BLaER1 treated with 17β-estradiol and CSF1 and Interleukin-3, amounts not matched to agents 10 nM and 100 nM (cell line): ENCODE measurements around the gene OGFR.

Source experiments
- H3K27ac ChIP-seq, 11 experiments: shearing (Covaris generic); formaldehyde crosslinking; 2 replicates each; pipeline ENCODE4 v1.8.1; 2022
- H3K27me3 ChIP-seq, 11 experiments: shearing (Covaris generic); formaldehyde crosslinking; 2 replicates each; pipeline ENCODE4 v1.8.1; 2022
- H3K36me3 ChIP-seq, 11 experiments: shearing (Covaris generic); formaldehyde crosslinking; 2 replicates each; pipeline ENCODE4 v1.8.1; 2022
- H3K4me1 ChIP-seq, 10 experiments: shearing (Covaris generic); formaldehyde crosslinking; 2 replicates each; pipeline ENCODE4 v1.8.1; 2022
- H3K4me2 ChIP-seq, 11 experiments: shearing (Covaris generic); formaldehyde crosslinking; 2 replicates each; pipeline ENCODE4 v1.8.1; 2022
- H3K4me3 ChIP-seq, 10 experiments: shearing (Covaris generic); formaldehyde crosslinking; 2 replicates each; pipeline ENCODE4 v1.8.1; 2022
- H3K9ac ChIP-seq, 11 experiments: shearing (Covaris generic); formaldehyde crosslinking; 2 replicates each; pipeline ENCODE4 v1.8.1; 2022
- H3K9me3 ChIP-seq, 11 experiments: shearing (Covaris generic); formaldehyde crosslinking; replicated peaks in 1 of 11; 2 replicates each; pipeline ENCODE4 v1.8.1; 2022
- H4K20me1 ChIP-seq, 11 experiments: shearing (Covaris generic); formaldehyde crosslinking; 2 replicates each; pipeline ENCODE4 v1.8.1; 2022
- Cebpa-rat ChIP-seq, 11 experiments: shearing (Covaris generic); IDR thresholded peaks; 2 replicates each; pipeline ENCODE4 v1.8.1; 2022

The OGFR gene

DNA sequence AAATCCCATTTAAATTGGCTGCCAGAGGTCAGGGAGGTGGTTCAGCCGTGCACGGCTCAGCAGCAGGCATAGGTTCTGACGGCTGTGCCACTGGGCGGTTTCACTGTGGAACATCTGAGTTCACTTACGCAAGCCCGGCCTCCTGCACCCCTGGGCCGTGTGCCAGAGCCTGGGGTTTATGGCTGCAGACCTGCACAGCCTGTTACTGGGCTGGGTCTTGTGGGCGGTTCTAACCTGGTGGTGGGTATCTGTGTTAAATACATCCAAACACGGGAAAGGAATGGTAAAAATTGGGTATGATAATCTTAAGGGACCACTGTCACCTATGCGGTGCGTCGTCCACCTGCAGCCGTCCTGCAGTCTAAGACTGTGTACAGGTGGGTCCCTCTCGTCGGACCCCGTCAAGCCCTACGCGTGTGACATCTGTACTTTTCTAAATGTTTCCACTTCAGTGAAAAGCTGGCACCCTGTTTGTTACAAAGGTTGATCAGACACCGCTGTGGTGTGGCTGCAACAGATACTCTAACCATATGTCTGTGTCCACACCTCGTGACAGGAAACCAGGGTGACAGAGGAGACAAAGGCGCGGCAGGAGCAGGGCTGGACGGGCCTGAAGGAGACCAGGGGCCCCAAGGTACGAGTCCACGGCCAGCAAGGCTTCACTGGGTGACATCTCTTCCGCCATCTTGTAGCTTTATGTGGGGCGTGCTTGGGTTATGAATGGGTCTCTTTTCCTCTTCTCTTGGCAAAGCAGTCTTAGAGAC, 33.7 kb downstream of the OGFR start:
- TF ChIP-seq Cebpa-rat (IDR thresholded peaks at IDR 0.05), result peak in 2 of 11 experiments; percentile 29 to 42; a peak in 2 of 22 replicates
- peaks cover 27 to 61% (median 54%) of the 10 kb centered on the region in 10 experiments for H3K4me1 ChIP-seq
- no peak overlapping the region for H3K9ac ChIP-seq
- no peak overlapping the region for H3K4me3 ChIP-seq
- peaks cover 0 to 32% (median 10%) of the 10 kb centered on the region in 11 experiments; a peak in 9 of 22 replicates for H3K36me3 ChIP-seq
- H3K27ac ChIP-seq, result peak overlapping the region in 5 of 11 experiments; percentile 16 to 24 (median 23); a peak in 6 of 22 replicates
- no peaks in the 10 kb centered on the region for H4K20me1 ChIP-seq
- peak overlapping the region; percentile 28 to 99 (median 68) for H3K4me2 ChIP-seq
- H3K27me3 ChIP-seq, result 0 out of 22 replicates have a peak, but pooled peaks cover 0 to 4% (median 0%) of the 10 kb centered on the region in 11 experiments
- H3K9me3 ChIP-seq, result peaks cover 0 to 9% (median 0%) of the 10 kb centered on the region in 11 experiments; a peak in 1 of 22 replicates

DNA sequence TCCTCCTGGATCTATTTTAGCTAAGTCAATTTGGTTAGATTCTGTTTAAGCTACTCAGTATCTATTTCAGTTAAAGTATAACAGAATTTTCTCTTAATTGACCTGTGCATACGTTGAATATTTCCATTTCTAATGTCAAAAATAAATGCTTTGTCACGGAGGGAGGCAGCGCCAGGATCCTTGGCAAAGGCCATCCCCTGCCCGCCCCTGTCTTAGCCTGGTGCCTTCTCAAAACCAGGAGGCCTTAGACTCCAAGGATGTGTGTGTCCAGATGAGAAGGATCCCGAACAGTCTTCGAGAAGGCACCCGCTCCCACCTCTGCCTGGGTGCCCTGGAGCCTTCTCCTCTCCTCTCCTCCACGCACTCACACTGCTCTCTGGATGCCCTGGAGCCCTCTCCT, 34.6 kb downstream of the OGFR start:
- TF ChIP-seq Cebpa-rat (IDR thresholded peaks at IDR 0.05), result no peak
- H3K4me1 ChIP-seq, result peaks cover 27 to 52% (median 44%) of the 10 kb centered on the region in 10 experiments
- H3K9ac ChIP-seq, result no peak overlapping the region
- no peak overlapping the region for H3K4me2 ChIP-seq
- H4K20me1 ChIP-seq, result no peaks in the 10 kb centered on the region
- peaks cover 0 to 42% (median 17%) of the 10 kb centered on the region in 11 experiments; a peak in 15 of 22 replicates for H3K36me3 ChIP-seq
- no peak overlapping the region for H3K4me3 ChIP-seq
- no peak overlapping the region for H3K27ac ChIP-seq
- H3K27me3 ChIP-seq, result 0 out of 22 replicates have a peak, but pooled peaks cover 0 to 4% (median 0%) of the 10 kb centered on the region in 11 experiments
- peaks cover 0 to 9% (median 0%) of the 10 kb centered on the region in 11 experiments; a peak in 1 of 22 replicates for H3K9me3 ChIP-seq

DNA sequence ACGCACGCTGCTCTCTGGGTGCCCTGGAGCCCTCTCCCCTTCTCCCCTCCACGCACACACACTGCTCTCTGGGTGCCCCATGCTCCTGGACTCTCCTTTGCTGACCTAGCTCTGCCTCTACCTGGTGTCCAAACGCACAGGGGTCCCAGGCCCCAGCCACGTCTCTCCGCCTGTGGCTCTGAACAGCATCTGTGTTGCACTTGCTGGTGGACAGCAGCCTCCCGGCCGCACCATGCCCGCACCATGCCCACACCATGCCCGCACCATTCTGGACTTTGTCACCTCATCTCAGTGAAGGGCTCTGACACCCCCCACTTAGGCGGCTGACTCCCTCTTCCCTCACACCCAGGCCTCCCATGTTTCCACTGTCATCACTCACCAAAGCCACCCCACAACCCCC, 35.2 kb downstream of the OGFR start:
- Histone ChIP-seq H3K36me3 (peaks cover 0 to 47% (median 21%) of the 10 kb centered on the region in 11 experiments; a peak in 18 of 22 replicates), H3K27ac (0 out of 22 replicates have a peak overlapping the region, but pooled peaks of 1 of the 11 experiments have one; percentile 3), H4K20me1 (no peaks in the 10 kb centered on the region), H3K9me3 (peaks cover 0 to 9% (median 0%) of the 10 kb centered on the region in 11 experiments; a peak in 1 of 22 replicates), H3K4me3 (no peak overlapping the region), H3K4me1 (peaks cover 27 to 46% (median 39%) of the 10 kb centered on the region in 10 experiments), H3K4me2 (no peak overlapping the region), H3K9ac (no peak overlapping the region), H3K27me3 (0 out of 22 replicates have a peak, but pooled peaks cover 0 to 4% (median 0%) of the 10 kb centered on the region in 11 experiments)
- TF ChIP-seq Cebpa-rat (IDR thresholded peaks at IDR 0.05), result no peak

DNA sequence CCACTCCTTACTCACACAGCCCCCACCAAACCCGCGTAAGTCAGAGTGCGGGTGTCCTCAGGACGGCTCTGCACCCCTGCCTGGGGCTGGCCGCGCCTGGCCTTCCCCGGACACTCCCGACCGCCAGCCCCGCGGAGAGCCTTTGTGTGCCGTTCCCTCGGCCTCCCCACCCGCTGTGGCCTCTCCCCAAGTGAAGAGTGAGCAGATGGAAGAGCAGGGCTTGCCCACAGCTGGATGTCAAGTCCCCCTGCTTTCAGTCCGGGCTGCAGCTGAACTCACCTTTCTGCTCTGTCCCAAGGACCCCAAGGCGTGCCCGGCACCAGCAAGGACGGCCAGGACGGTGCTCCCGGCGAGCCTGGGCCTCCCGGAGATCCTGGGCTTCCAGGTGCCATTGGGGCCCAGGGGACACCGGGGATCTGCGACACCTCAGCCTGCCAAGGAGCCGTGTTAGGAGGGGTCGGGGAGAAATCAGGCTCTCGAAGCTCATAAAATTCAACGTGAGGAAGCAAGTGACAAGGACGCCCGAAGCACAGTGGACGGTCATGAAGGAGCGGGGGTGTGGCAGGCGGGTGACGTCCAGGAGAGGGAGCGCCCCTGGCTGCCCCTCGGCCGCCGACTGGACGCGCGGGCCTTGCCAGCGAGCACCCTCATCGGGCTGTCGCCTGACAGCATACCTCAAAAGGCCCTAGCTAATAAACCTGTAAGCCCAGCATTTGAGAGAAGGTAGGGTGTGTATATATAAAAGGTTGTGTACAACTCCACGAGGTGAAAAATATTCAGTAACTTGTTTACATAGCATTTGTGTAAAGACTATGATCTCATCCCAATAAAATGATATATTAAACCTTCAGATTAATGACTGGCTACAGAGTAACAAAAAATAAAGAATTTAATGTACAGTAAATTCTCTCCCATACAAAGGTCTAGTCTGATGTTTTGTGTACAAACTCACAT, 35.9 kb downstream of the OGFR start:
- 0 out of 22 replicates have a peak, but pooled peaks cover 0 to 4% (median 0%) of the 10 kb centered on the region in 11 experiments for H3K27me3 ChIP-seq
- peaks cover 27 to 44% (median 35%) of the 10 kb centered on the region in 10 experiments for H3K4me1 ChIP-seq
- H3K27ac ChIP-seq, result peak overlapping the region in 1 of 11 experiments; percentile 3; a peak in 1 of 22 replicates
- H3K4me2 ChIP-seq, result no peak overlapping the region
- no peaks in the 10 kb centered on the region; a peak in 1 of 22 replicates for H4K20me1 ChIP-seq
- no peak for TF ChIP-seq Cebpa-rat (IDR thresholded peaks at IDR 0.05)
- no peak overlapping the region for H3K4me3 ChIP-seq
- peaks cover 4 to 54% (median 28%) of the 10 kb centered on the region in 11 experiments; a peak in 20 of 22 replicates for H3K36me3 ChIP-seq
- no peak overlapping the region for H3K9ac ChIP-seq
- H3K9me3 ChIP-seq, result peaks cover 0 to 9% (median 0%) of the 10 kb centered on the region in 11 experiments; a peak in 1 of 22 replicates

- Histone ChIP-seq H3K27ac (no peak overlapping the region), H3K27me3 (no peaks in the 10 kb centered on the region), H4K20me1 (peaks cover 0 to 8% (median 0%) of the 10 kb centered on the region in 11 experiments; a peak in 4 of 22 replicates), H3K9me3 (peaks cover 0 to 7% (median 0%) of the 10 kb centered on the region in 11 experiments; a peak in 1 of 22 replicates), H3K4me2 (no peak overlapping the region), H3K4me1 (peaks cover 25 to 44% (median 35%) of the 10 kb centered on the region in 10 experiments), H3K4me3 (no peak overlapping the region), H3K36me3 (peaks cover 7 to 60% (median 35%) of the 10 kb centered on the region in 11 experiments; a peak in 20 of 22 replicates), H3K9ac (no peak overlapping the region)
- no peak for TF ChIP-seq Cebpa-rat (IDR thresholded peaks at IDR 0.05)
Measured at GRCh38 chr20:62841705-62842212, 37.1 kb downstream of the OGFR start.

DNA sequence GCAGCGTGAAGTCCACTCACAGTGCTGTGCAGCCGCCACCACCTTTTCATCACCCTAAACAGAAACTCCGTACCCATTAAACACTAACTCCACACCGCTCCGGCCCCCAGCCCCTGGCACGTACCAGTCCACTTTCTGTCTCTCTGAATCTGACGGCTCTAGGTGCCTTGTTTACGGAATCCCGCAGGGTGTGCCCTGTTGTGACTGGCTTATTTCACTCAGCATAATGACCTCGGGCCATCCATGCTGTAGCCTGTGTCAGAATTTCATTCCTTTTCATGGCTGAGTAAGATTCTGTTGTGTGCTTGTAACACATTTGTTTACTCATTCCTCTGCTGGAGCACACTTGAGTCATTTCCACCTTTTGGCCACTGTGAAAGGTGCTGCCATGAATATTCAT, 39.0 kb downstream of the OGFR start:
- peaks cover 7 to 63% (median 39%) of the 10 kb centered on the region in 11 experiments; a peak in 21 of 22 replicates for H3K36me3 ChIP-seq
- no peak overlapping the region for H3K9ac ChIP-seq
- H4K20me1 ChIP-seq, result peaks cover 0 to 26% (median 5%) of the 10 kb centered on the region in 11 experiments; a peak in 8 of 22 replicates
- peaks cover 12 to 40% (median 28%) of the 10 kb centered on the region in 10 experiments for H3K4me1 ChIP-seq
- H3K9me3 ChIP-seq, result no peaks in the 10 kb centered on the region
- no peak for TF ChIP-seq Cebpa-rat (IDR thresholded peaks at IDR 0.05)
- no peak overlapping the region for H3K4me3 ChIP-seq
- no peaks in the 10 kb centered on the region for H3K27me3 ChIP-seq
- no peak overlapping the region for H3K4me2 ChIP-seq
- no peak overlapping the region for H3K27ac ChIP-seq

DNA sequence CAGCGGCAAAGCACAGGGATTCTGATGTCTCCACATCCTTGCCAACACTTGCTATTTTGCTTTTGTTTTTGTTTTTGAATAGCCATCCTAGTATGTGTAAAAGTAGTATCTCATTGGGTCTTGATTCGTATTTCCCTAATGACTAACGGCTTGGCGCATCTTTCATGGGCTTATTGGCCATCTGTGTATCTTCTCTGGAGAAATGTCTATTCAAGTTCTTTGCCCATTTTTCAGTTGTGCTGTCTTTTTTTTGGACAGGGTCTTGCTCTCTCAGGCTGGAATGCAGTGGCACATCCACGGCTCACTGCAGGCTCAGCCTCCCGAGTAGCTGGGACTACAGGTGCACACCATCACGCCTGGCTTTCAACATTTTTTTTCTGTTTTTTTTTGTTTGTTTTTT, 39.5 kb downstream of the OGFR start:
- Histone ChIP-seq H3K4me2 (no peak overlapping the region), H3K9me3 (no peaks in the 10 kb centered on the region), H3K4me3 (no peak overlapping the region), H4K20me1 (peaks cover 0 to 32% (median 5%) of the 10 kb centered on the region in 11 experiments; a peak in 8 of 22 replicates), H3K9ac (no peak overlapping the region), H3K27me3 (no peaks in the 10 kb centered on the region), H3K27ac (no peak overlapping the region), H3K4me1 (peaks cover 12 to 42% (median 25%) of the 10 kb centered on the region in 10 experiments), H3K36me3 (peaks cover 7 to 64% (median 37%) of the 10 kb centered on the region in 11 experiments; a peak in 21 of 22 replicates)
- TF ChIP-seq Cebpa-rat (IDR thresholded peaks at IDR 0.05), result no peak
